H1 (cell line): ENCODE measurements around the gene AKIRIN2. TPM values are rescaled to one million over a fixed set of nuclear protein-coding genes. Genes with fewer than 3 reads are reported as not detected.

Source experiments
- CTCF ChIA-PET: fragments of 300-600 bp; sonication (Branson Sonifier 250); formaldehyde crosslinking; loops from one replicate; lab custom pipeline; 2021; ENCODE audit not compliant: partially characterized antibody; lab: Charles Lee
- POLR2A ChIA-PET: fragments of 300-600 bp; sonication (Branson Sonifier 250); formaldehyde crosslinking; loops from one replicate; lab custom pipeline; 2021; ENCODE audit warnings: inconsistent platforms; ENCODE audit not compliant: partially characterized antibody; lab: Charles Lee
- DNase-seq, 2 experiments: peaks; one replicate each; pipeline versions ENCODE4 v3.0.0 to v3.0.0-alpha.2; 2010 to 2022; ENCODE audit warnings: low spot score in 2 of 2, low read depth in 1 of 2, mixed read lengths in 1 of 2
- FAIRE-seq: peaks from 2 replicates; lab custom pipeline; 2011; peaks lifted over from hg19 to GRCh38; lab: Jason Lieb, UNC
- H2AFZ ChIP-seq: 2 replicates; pipeline ENCODE4 v1.8.1; 2012; ENCODE audit warnings: low read length, inconsistent platforms
- H2AK5ac ChIP-seq: 2 replicates; pipeline ENCODE4 v1.6.1; 2013; ENCODE audit warnings: low read depth, low read length
- H2BK120ac ChIP-seq: replicated peaks from 2 replicates; pipeline ENCODE3; 2013; ENCODE audit warnings: low read depth, low read length, inconsistent platforms
- H2BK12ac ChIP-seq: 2 replicates; pipeline ENCODE4 v1.6.1; 2013; ENCODE audit warnings: low read depth, low read length
- H2BK15ac ChIP-seq: 2 replicates; pipeline ENCODE4 v1.6.1; 2013; ENCODE audit warnings: low read length
- H2BK20ac ChIP-seq: 2 replicates; pipeline ENCODE4 v1.6.1; 2013; ENCODE audit warnings: low read length
- H2BK5ac ChIP-seq: 2 replicates; pipeline ENCODE4 v1.6.1; 2013; ENCODE audit warnings: low read depth, low read length
- H3K14ac ChIP-seq: 2 replicates; pipeline ENCODE4 v1.6.1; 2013; ENCODE audit warnings: inconsistent platforms; ENCODE audit not compliant: insufficient read length
- H3K18ac ChIP-seq: 2 replicates; pipeline ENCODE4 v1.6.1; 2013; ENCODE audit warnings: low read length; ENCODE audit errors: extremely low read depth
- H3K23ac ChIP-seq: 2 replicates; pipeline ENCODE4 v1.6.1; 2013; ENCODE audit warnings: inconsistent platforms; ENCODE audit not compliant: insufficient read length
- H3K23me2 ChIP-seq: 2 replicates; pipeline ENCODE4 v1.6.1; 2013; ENCODE audit warnings: low read depth, low read length
- H3K27ac ChIP-seq: 2 replicates; pipeline ENCODE4 v1.6.1; 2011; ENCODE audit warnings: low read depth, low read length, inconsistent platforms
- H3K27me3 ChIP-seq, 4 experiments: replicated peaks in 1 of 4; 1 replicate in 1 of 4; 2 replicates in 3 of 4; pipeline versions ENCODE4 v1.6.1 to v1.8.1; 2011 to 2013; ENCODE audit warnings: low read length in 3 of 4, mild to moderate bottlenecking in 3 of 4, inconsistent platforms in 2 of 4, mixed read lengths in 2 of 4, moderate library complexity in 1 of 4; ENCODE audit not compliant: control insufficient read depth in 3 of 4, insufficient read depth in 3 of 4; ENCODE audit errors: extremely low read depth in 1 of 4
- H3K36me3 ChIP-seq, 4 experiments: 2 replicates each; pipeline versions ENCODE4 v1.6.1 to v1.8.1; 2011 to 2013; ENCODE audit warnings: mild to moderate bottlenecking in 4 of 4, low read length in 3 of 4, moderate library complexity in 2 of 4, control low read depth in 1 of 4, inconsistent platforms in 1 of 4; ENCODE audit not compliant: insufficient read depth in 4 of 4, control insufficient read depth in 2 of 4
- H3K4ac ChIP-seq: replicated peaks from 2 replicates; pipeline ENCODE3; 2013; ENCODE audit warnings: low read length, low read depth, mixed read lengths, inconsistent platforms; ENCODE audit not compliant: insufficient read length
- H3K4me1 ChIP-seq, 4 experiments: replicated peaks in 1 of 4; 1 replicate in 1 of 4; 2 replicates in 3 of 4; pipeline versions ENCODE4 v1.6.1 to v1.8.1; 2011 to 2013; ENCODE audit warnings: low read length in 3 of 4, inconsistent platforms in 2 of 4, mixed read lengths in 1 of 4; ENCODE audit not compliant: insufficient read depth in 4 of 4, control insufficient read depth in 3 of 4
- H3K4me2 ChIP-seq, 2 experiments: 2 replicates each; pipeline versions ENCODE4 v1.6.1 to v1.8.1; 2011 to 2013; ENCODE audit warnings: low read depth in 2 of 2, low read length in 2 of 2, control low read depth in 1 of 2, inconsistent platforms in 1 of 2, mild to moderate bottlenecking in 1 of 2; ENCODE audit not compliant: insufficient read depth in 1 of 2
- H3K4me3 ChIP-seq, 4 experiments: fragments of 200-600, 300-600 bp in 1 of 4; sonication (generic), shearing (Covaris generic), sonication (Bioruptor Twin) in 1 of 4; 2 replicates each; pipeline versions ENCODE4 v1.5.1 to v1.8.1; 2011 to 2016; ENCODE audit warnings: low read length in 4 of 4, low read depth in 3 of 4, control low read depth in 2 of 4, inconsistent platforms in 2 of 4, mild to moderate bottlenecking in 2 of 4, mixed read lengths in 1 of 4, moderate library complexity in 1 of 4; ENCODE audit not compliant: insufficient read depth in 2 of 4; ENCODE audit errors: extremely low read depth in 1 of 4
- H3K56ac ChIP-seq: replicated peaks from 2 replicates; pipeline ENCODE3; 2013; ENCODE audit warnings: low read depth, mild to moderate bottlenecking, mixed read lengths, low read length, inconsistent platforms; ENCODE audit not compliant: insufficient read length
- H3K79me1 ChIP-seq: 2 replicates; pipeline ENCODE4 v1.6.1; 2013; ENCODE audit warnings: low read depth, low read length, control low read depth
- H3K79me2 ChIP-seq, 2 experiments: 2 replicates each; pipeline versions ENCODE4 v1.6.1 to v1.8.1; 2012 to 2013; ENCODE audit warnings: low read length in 2 of 2, mild to moderate bottlenecking in 2 of 2, inconsistent platforms in 1 of 2; ENCODE audit not compliant: insufficient read depth in 2 of 2, control insufficient read depth in 1 of 2
- H3K9ac ChIP-seq, 4 experiments: replicated peaks in 1 of 4; 1 replicate in 1 of 4; 2 replicates in 3 of 4; pipeline versions ENCODE4 v1.6.1 to v1.8.1; 2011 to 2013; ENCODE audit warnings: low read depth in 3 of 4, low read length in 3 of 4, control low read depth in 2 of 4, mild to moderate bottlenecking in 2 of 4, moderate library complexity in 2 of 4, inconsistent platforms in 1 of 4; ENCODE audit errors: extremely low read depth in 1 of 4
- H3K9me3 ChIP-seq, 2 experiments: 2 replicates each; pipeline versions ENCODE4 v1.6.1 to v1.8.1; 2012 to 2013; ENCODE audit warnings: mild to moderate bottlenecking in 2 of 2, moderate library complexity in 2 of 2, control low read depth in 1 of 2, inconsistent platforms in 1 of 2, low read depth in 1 of 2, low read length in 1 of 2, mixed read lengths in 1 of 2; ENCODE audit not compliant: insufficient read depth in 2 of 2
- H4K20me1 ChIP-seq, 2 experiments: replicated peaks in 1 of 2; 2 replicates each; pipeline versions ENCODE3 to v1.8.1; 2011 to 2013; ENCODE audit warnings: inconsistent platforms in 2 of 2, low read length in 2 of 2, mild to moderate bottlenecking in 1 of 2; ENCODE audit not compliant: insufficient read depth in 2 of 2, control insufficient read depth in 1 of 2
- H4K5ac ChIP-seq: 2 replicates; pipeline ENCODE4 v1.6.1; 2013; ENCODE audit warnings: low read length, low read depth, mixed read lengths, inconsistent platforms; ENCODE audit not compliant: insufficient read length
- H4K8ac ChIP-seq: 2 replicates; pipeline ENCODE4 v1.8.0; 2013; ENCODE audit warnings: mild to moderate bottlenecking, moderate library complexity, low read length, inconsistent platforms; ENCODE audit not compliant: insufficient read depth; ENCODE audit errors: extremely low read depth
- H4K91ac ChIP-seq: replicated peaks from 2 replicates; pipeline ENCODE3; 2013; ENCODE audit warnings: low read length, mixed read lengths, inconsistent platforms; ENCODE audit not compliant: insufficient read length
- SAP30 ChIP-seq: fragments of 300-600 bp; sonication (generic); IDR thresholded peaks from 2 replicates; pipeline ENCODE4 v1.7.1; 2012; ENCODE audit warnings: low read length, moderate library complexity, mild to moderate bottlenecking, inconsistent platforms; ENCODE audit not compliant: insufficient read depth, insufficient replicate concordance
- WGBS, 2 experiments: shearing (Covaris generic) in 1 of 2; methylation state at CpG; one replicate each; pipeline versions ENCODE4 v1.1.6 to v1.1.7; 2013 to 2015; ENCODE audit warnings: low lambda C conversion rate in 2 of 2, mixed read lengths in 2 of 2, inconsistent platforms in 1 of 2, low coverage in 1 of 2, missing lambda C conversion rate in 1 of 2; ENCODE audit not compliant: insufficient replicate concordance in 2 of 2, insufficient coverage in 1 of 2, insufficient read length in 1 of 2; ENCODE audit errors: extremely low coverage in 1 of 2, missing lambda C conversion rate in 1 of 2; 5-methylcytosine and 5-hydroxymethylcytosine counted together
- polyA plus RNA-seq, 7 experiments: library from polyadenylated mRNA; depleted of rRNA in 3 of 7; stranded (reverse) in 5 of 7; unstranded in 2 of 7; fragments of >200 nt in 5 of 7; fragments of 200-250 nt in 2 of 7; gene quantifications; 1 replicate in 5 of 7; 2 replicates in 1 of 7; 4 replicates in 1 of 7; pipeline versions ENCODE4 v1.2.1 to v1.2.3, GENCODE V29; 2011 to 2013; ENCODE audit warnings: missing spikeins in 2 of 7, mixed read lengths in 2 of 7
- total RNA-seq: library from RNA; stranded (reverse); fragmentation: NEBNext Ultra II Directional; extraction: Animal tissue kit (Norgen Biotek cat#: 25700); gene quantifications from 2 replicates; pipeline ENCODE4 v1.2.1, GENCODE V29; 2021

Gene AKIRIN2
- total and polyA plus RNA-seq, 2 of the 8 experiments (the other 6 are each of a cell fraction or from before 2014, with no cell fraction given) = 35.6 to 75.3 TPM

DNA sequence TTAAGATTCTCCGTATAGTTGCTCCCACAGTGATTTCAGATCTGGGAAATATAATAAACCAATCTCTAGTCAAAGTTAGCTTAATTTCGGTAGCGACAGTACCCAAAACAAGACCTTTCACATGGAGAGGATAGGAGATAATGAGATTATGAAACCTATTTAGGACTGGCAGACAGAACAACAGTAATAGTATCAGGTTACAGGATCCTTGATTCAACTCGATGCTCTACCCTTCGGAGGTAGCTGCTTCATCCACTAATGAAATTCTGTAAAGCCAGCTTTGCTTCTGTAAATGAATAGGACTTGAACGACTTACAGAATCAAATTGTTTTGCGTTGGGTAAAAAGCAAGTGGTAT lies 534 bp upstream of the AKIRIN2 start:
- Histone ChIP-seq H3K18ac (no peak overlapping the region; the same call in 1 of the 2 replicates), H3K36me3 (no peaks in the 10 kb centered on the region), H3K9me3 (no peaks in the 10 kb centered on the region), H2BK5ac (no peak overlapping the region), H3K27ac (peak overlapping the region; percentile 65), H2AFZ (peak overlapping the region; percentile 17; the same call in 1 of the 2 replicates), H3K4me3 (peak overlapping the region; percentile 6 to 99 (median 47); a peak in 7 of 8 replicates), H4K91ac (no peak overlapping the region), H4K5ac (peak overlapping the region; percentile 95), H2AK5ac (no peak overlapping the region), H3K9ac (peak overlapping the region in 3 of 4 experiments; percentile 48 to 75 (median 59); a peak in 3 of 7 replicates), H4K20me1 (peaks cover 13 to 16% of the 10 kb centered on the region in 2 experiments), H3K56ac (no peak overlapping the region), H3K4me1 (peaks cover 0 to 5% (median 0%) of the 10 kb centered on the region in 4 experiments; a peak in 2 of 7 replicates), H2BK12ac (no peak overlapping the region), H4K8ac (no peak overlapping the region), H3K79me2 (peaks cover 37 to 45% of the 10 kb centered on the region in 2 experiments), H3K4me2 (peak overlapping the region; percentile 58 to 69), H2BK20ac (no peak overlapping the region), H3K79me1 (no peaks in the 10 kb centered on the region), H3K23me2 (peaks cover 4% of the 10 kb centered on the region), H3K14ac (no peak overlapping the region), H2BK120ac (no peak overlapping the region), H3K4ac (no peak overlapping the region), H2BK15ac (no peak overlapping the region), H3K27me3 (no peaks in the 10 kb centered on the region), H3K23ac (no peak overlapping the region)
- CTCF ChIA-PET = interaction anchor here (1.3 kb wide), 1 partner anchor 12 kb away, joined by 4 read pairs; no protein-coding TSS in a partner anchor
- DNase-seq (no peak), FAIRE-seq (no peak)
- POLR2A ChIA-PET = interaction anchor here (0.6 to 3.0 kb wide), 23 partner anchors 10 to 1378 kb away, joined by 3 to 36 read pairs (median 5); partner anchors contain the start of genes ORC3, PNRC1 and RARS2
- WGBS, 2 experiments = 3% methylated on average over 7 of the region's 7 CpGs; no CpG with 5 or more reads in 1 of the 2 experiments
- no peak for TF ChIP-seq SAP30
